ENCODE results near the gene ENTR1.

Gene ENTR1

GRCh38 chr9:136410500-136411287, at the start of gene ENTR1, which contains the start of gene PMPCA:
TSS of gene ENTR1 (minus strand) at chr9:136410614. CDS start at chr9:136410397, 217 bp downstream.
TSS of gene PMPCA (plus strand) at chr9:136410658. CDS start at chr9:136410669, 11 bp downstream.
- ATAC-seq (peak; percentile 91), DNase-seq (peak; percentile 93 to 95)
- H3K4me1 Mint-ChIP-seq: peaks cover 59% of the 10 kb centered on the region
- peak within 1 kb of the TSS; percentile 91 to 97 for H3K27ac Mint-ChIP-seq
- no peaks in the 10 kb centered on the region for H3K27me3 Mint-ChIP-seq
- no peaks in the 10 kb centered on the region for H3K9me3 Mint-ChIP-seq
- peak within 1 kb of the TSS; percentile 95 to 96 for H3K4me3 Mint-ChIP-seq

GRCh38 chr9:136459425-136459824, 49.0 kb upstream of the ENTR1 start:
- DNase-seq: no peak
- H3K4me3 Mint-ChIP-seq: no peak overlapping the region
- H3K4me1 Mint-ChIP-seq: no peaks in the 10 kb centered on the region
- no peaks in the 10 kb centered on the region for H3K27me3 Mint-ChIP-seq
- H3K27ac Mint-ChIP-seq: no peak overlapping the region
- no peaks in the 10 kb centered on the region for H3K9me3 Mint-ChIP-seq
- no peak for ATAC-seq

- H3K9me3 Mint-ChIP-seq: no peaks in the 10 kb centered on the region
- no peaks in the 10 kb centered on the region for H3K4me1 Mint-ChIP-seq
- DNase-seq: no peak
- ATAC-seq: no peak
- no peak overlapping the region for H3K27ac Mint-ChIP-seq
- no peaks in the 10 kb centered on the region for H3K27me3 Mint-ChIP-seq
- no peak overlapping the region for H3K4me3 Mint-ChIP-seq
Measured at GRCh38 chr9:136457326-136457725, 46.9 kb upstream of the ENTR1 start.

- no peaks in the 10 kb centered on the region for H3K4me1 Mint-ChIP-seq
- H3K27me3 Mint-ChIP-seq: no peaks in the 10 kb centered on the region
- H3K27ac Mint-ChIP-seq: peak overlapping the region in 1 of 2 donors; percentile 42
- ATAC-seq (no peak), DNase-seq (no peak)
- no peaks in the 10 kb centered on the region for H3K9me3 Mint-ChIP-seq
- H3K4me3 Mint-ChIP-seq: no peak overlapping the region
Measured at GRCh38 chr9:136456258-136456657, 45.8 kb upstream of the ENTR1 start.

GRCh38 chr9:136455043-136456002, 44.9 kb upstream of the ENTR1 start:
- ATAC-seq: no peak
- Mint-ChIP-seq H3K27ac (peak overlapping the region in 1 of 2 donors; percentile 27), H3K27me3 (no peaks in the 10 kb centered on the region), H3K4me1 (no peaks in the 10 kb centered on the region), H3K4me3 (no peak overlapping the region), H3K9me3 (no peaks in the 10 kb centered on the region)
- DNase-seq: no peak

GRCh38 chr9:136454026-136454796, 43.8 kb upstream of the ENTR1 start:
- no peaks in the 10 kb centered on the region for H3K4me1 Mint-ChIP-seq
- no peak for DNase-seq
- H3K27me3 Mint-ChIP-seq: no peaks in the 10 kb centered on the region
- H3K4me3 Mint-ChIP-seq: no peak overlapping the region
- H3K27ac Mint-ChIP-seq: no peak overlapping the region
- H3K9me3 Mint-ChIP-seq: no peaks in the 10 kb centered on the region
- no peak for ATAC-seq

GRCh38 chr9:136453326-136453725, 42.9 kb upstream of the ENTR1 start:
- DNase-seq (no peak), ATAC-seq (no peak)
- Mint-ChIP-seq H3K9me3 (no peaks in the 10 kb centered on the region), H3K27me3 (no peaks in the 10 kb centered on the region), H3K4me3 (no peak overlapping the region), H3K4me1 (no peaks in the 10 kb centered on the region), H3K27ac (no peak overlapping the region)

GRCh38 chr9:136451221-136451877, 40.9 kb upstream of the ENTR1 start:
- Mint-ChIP-seq H3K4me3 (no peak overlapping the region), H3K27ac (peak overlapping the region in 1 of 2 donors; percentile 38)
- no peak for ATAC-seq

GRCh38 chr9:136448655-136449054, 38.2 kb upstream of the ENTR1 start:
- H3K4me3 Mint-ChIP-seq: no peak overlapping the region
- H3K27ac Mint-ChIP-seq: no peak overlapping the region
- H3K27me3 Mint-ChIP-seq: no peaks in the 10 kb centered on the region

More at GRCh38 chr9:136451221-136451877, 40.9 kb upstream of the ENTR1 start:
- no peak for DNase-seq
- no peaks in the 10 kb centered on the region for H3K4me1 Mint-ChIP-seq
- no peaks in the 10 kb centered on the region for H3K9me3 Mint-ChIP-seq
- no peaks in the 10 kb centered on the region for H3K27me3 Mint-ChIP-seq

GRCh38 chr9:136447173-136447778, 36.9 kb upstream of the ENTR1 start:
- no peaks in the 10 kb centered on the region for H3K27me3 Mint-ChIP-seq
- ATAC-seq (no peak), DNase-seq (no peak)
- H3K4me1 Mint-ChIP-seq: peaks cover 8% of the 10 kb centered on the region
- H3K4me3 Mint-ChIP-seq: no peak overlapping the region
- no peaks in the 10 kb centered on the region for H3K9me3 Mint-ChIP-seq
- peak overlapping the region in 1 of 2 donors; percentile 61 for H3K27ac Mint-ChIP-seq

More at GRCh38 chr9:136448655-136449054, 38.2 kb upstream of the ENTR1 start:
- H3K4me1 Mint-ChIP-seq: peaks cover 6% of the 10 kb centered on the region
- DNase-seq: no peak
- ATAC-seq: no peak
- no peaks in the 10 kb centered on the region for H3K9me3 Mint-ChIP-seq

GRCh38 chr9:136445799-136446198, 35.4 kb upstream of the ENTR1 start:
- H3K27me3 Mint-ChIP-seq: no peaks in the 10 kb centered on the region
- ATAC-seq (no peak), DNase-seq (no peak)
- no peak overlapping the region for H3K4me3 Mint-ChIP-seq
- H3K9me3 Mint-ChIP-seq: no peaks in the 10 kb centered on the region
- peak overlapping the region in 1 of 2 donors; percentile 67 for H3K27ac Mint-ChIP-seq
- peaks cover 8% of the 10 kb centered on the region for H3K4me1 Mint-ChIP-seq

- Mint-ChIP-seq H3K27me3 (no peaks in the 10 kb centered on the region), H3K9me3 (no peaks in the 10 kb centered on the region), H3K4me3 (no peak overlapping the region), H3K27ac (peak overlapping the region in 1 of 2 donors; percentile 14), H3K4me1 (peaks cover 8% of the 10 kb centered on the region)
- ATAC-seq (no peak), DNase-seq (no peak)
Measured at GRCh38 chr9:136444102-136444501, 33.7 kb upstream of the ENTR1 start.

- Mint-ChIP-seq H3K27ac (peak overlapping the region in 1 of 2 donors; percentile 14), H3K9me3 (no peaks in the 10 kb centered on the region), H3K4me3 (no peak overlapping the region), H3K27me3 (no peaks in the 10 kb centered on the region), H3K4me1 (peaks cover 8% of the 10 kb centered on the region)
- DNase-seq: no peak
- ATAC-seq: no peak
Measured at GRCh38 chr9:136443687-136444086, 33.3 kb upstream of the ENTR1 start.

GRCh38 chr9:136443087-136443486, 32.7 kb upstream of the ENTR1 start:
- Mint-ChIP-seq H3K4me3 (no peak overlapping the region), H3K9me3 (no peaks in the 10 kb centered on the region), H3K4me1 (peaks cover 12% of the 10 kb centered on the region), H3K27me3 (no peaks in the 10 kb centered on the region), H3K27ac (peak overlapping the region in 1 of 2 donors; percentile 31)
- ATAC-seq (no peak), DNase-seq (no peak)
